ENCODE data around the gene CLASP2.

The CLASP2 gene

GRCh38 chr3:33525232-33525631 lies 192.8 kb downstream of the CLASP2 start:
- ATAC-seq (ENCODE audit: low read depth) (no peak), DNase-seq (ENCODE audit: low spot score in 2 of 2) (no peak)
- H3K4me3 Mint-ChIP-seq = no peak overlapping the region
- no peak overlapping the region for H3K27ac Mint-ChIP-seq
- H3K36me3 Mint-ChIP-seq = peaks cover 64% of the 10 kb centered on the region
- peaks cover 19% of the 10 kb centered on the region for H3K9me3 Mint-ChIP-seq
- H3K4me1 Mint-ChIP-seq = no peaks in the 10 kb centered on the region
- no peaks in the 10 kb centered on the region for H3K27me3 Mint-ChIP-seq

- ATAC-seq (ENCODE audit: low read depth) (no peak), DNase-seq (ENCODE audit: low spot score in 2 of 2) (no peak)
- Mint-ChIP-seq H3K4me3 (no peak overlapping the region), H3K27me3 (no peaks in the 10 kb centered on the region), H3K4me1 (no peaks in the 10 kb centered on the region), H3K9me3 (peaks cover 12% of the 10 kb centered on the region), H3K27ac (no peak overlapping the region), H3K36me3 (peaks cover 53% of the 10 kb centered on the region)
These were observed 194.9 kb downstream of the CLASP2 start for GRCh38 chr3:33523093-33523667.

- no peaks in the 10 kb centered on the region for H3K4me1 Mint-ChIP-seq
- no peak overlapping the region for H3K4me3 Mint-ChIP-seq
- no peaks in the 10 kb centered on the region for H3K27me3 Mint-ChIP-seq
- ATAC-seq (ENCODE audit: low read depth) (no peak), DNase-seq (ENCODE audit: low spot score in 2 of 2) (no peak)
- H3K27ac Mint-ChIP-seq = no peak overlapping the region
- H3K9me3 Mint-ChIP-seq = peaks cover 8% of the 10 kb centered on the region
- peaks cover 51% of the 10 kb centered on the region for H3K36me3 Mint-ChIP-seq
These were observed 196.3 kb downstream of the CLASP2 start for GRCh38 chr3:33521736-33522135.

- ATAC-seq (ENCODE audit: low read depth) (no peak), DNase-seq (ENCODE audit: low spot score in 2 of 2) (no peak)
- no peaks in the 10 kb centered on the region for H3K9me3 Mint-ChIP-seq
- H3K27ac Mint-ChIP-seq = no peak overlapping the region
- H3K4me1 Mint-ChIP-seq = no peaks in the 10 kb centered on the region
- peaks cover 33% of the 10 kb centered on the region for H3K36me3 Mint-ChIP-seq
- H3K4me3 Mint-ChIP-seq = no peak overlapping the region
- H3K27me3 Mint-ChIP-seq = no peaks in the 10 kb centered on the region
These were observed 204.7 kb downstream of the CLASP2 start for GRCh38 chr3:33513262-33513863.

- Mint-ChIP-seq H3K27ac (no peak overlapping the region), H3K9me3 (no peaks in the 10 kb centered on the region), H3K27me3 (no peaks in the 10 kb centered on the region), H3K4me3 (no peak overlapping the region), H3K4me1 (no peaks in the 10 kb centered on the region), H3K36me3 (peaks cover 41% of the 10 kb centered on the region)
- DNase-seq (ENCODE audit: low spot score in 2 of 2) (no peak), ATAC-seq (ENCODE audit: low read depth) (no peak)
These were observed 213.0 kb downstream of the CLASP2 start for GRCh38 chr3:33505027-33505426.

- no peak for DNase-seq (ENCODE audit: low spot score in 2 of 2)
- Mint-ChIP-seq H3K4me3 (no peak overlapping the region), H3K9me3 (peaks cover 1% of the 10 kb centered on the region), H3K36me3 (peaks cover 18% of the 10 kb centered on the region), H3K4me1 (peaks cover 2% of the 10 kb centered on the region), H3K27ac (no peak overlapping the region), H3K27me3 (no peaks in the 10 kb centered on the region)
- no peak for ATAC-seq (ENCODE audit: low read depth)
These were observed 221.6 kb downstream of the CLASP2 start for GRCh38 chr3:33496449-33496848.

- ATAC-seq (ENCODE audit: low read depth) (no peak), DNase-seq (ENCODE audit: low spot score in 2 of 2) (no peak)
- Mint-ChIP-seq H3K4me3 (no peak overlapping the region), H3K27me3 (no peaks in the 10 kb centered on the region), H3K27ac (no peak overlapping the region), H3K9me3 (peaks cover 2% of the 10 kb centered on the region), H3K36me3 (peaks cover 6% of the 10 kb centered on the region), H3K4me1 (peaks cover 9% of the 10 kb centered on the region)
These were observed 226.3 kb downstream of the CLASP2 start for GRCh38 chr3:33491721-33492120.

GRCh38 chr3:33490641-33491241 lies 227.3 kb downstream of the CLASP2 start:
- DNase-seq (ENCODE audit: low spot score in 2 of 2) (no peak), ATAC-seq (ENCODE audit: low read depth) (no peak)
- no peaks in the 10 kb centered on the region for H3K27me3 Mint-ChIP-seq
- H3K27ac Mint-ChIP-seq = peak overlapping the region; percentile 39
- peak overlapping the region; percentile 3 for H3K4me3 Mint-ChIP-seq
- H3K36me3 Mint-ChIP-seq = peaks cover 8% of the 10 kb centered on the region
- H3K9me3 Mint-ChIP-seq = peaks cover 3% of the 10 kb centered on the region
- peaks cover 9% of the 10 kb centered on the region for H3K4me1 Mint-ChIP-seq

- H3K36me3 Mint-ChIP-seq = peaks cover 12% of the 10 kb centered on the region
- DNase-seq (ENCODE audit: low spot score in 2 of 2) (no peak), ATAC-seq (ENCODE audit: low read depth) (no peak)
- H3K27me3 Mint-ChIP-seq = no peaks in the 10 kb centered on the region
- no peak overlapping the region for H3K4me3 Mint-ChIP-seq
- no peak overlapping the region for H3K27ac Mint-ChIP-seq
- H3K4me1 Mint-ChIP-seq = peaks cover 9% of the 10 kb centered on the region
- peaks cover 3% of the 10 kb centered on the region for H3K9me3 Mint-ChIP-seq
These were observed 229.4 kb downstream of the CLASP2 start for GRCh38 chr3:33488683-33489082.

GRCh38 chr3:33488246-33488645 lies 229.8 kb downstream of the CLASP2 start:
- DNase-seq (ENCODE audit: low spot score in 2 of 2) (no peak), ATAC-seq (ENCODE audit: low read depth) (no peak)
- Mint-ChIP-seq H3K27me3 (no peaks in the 10 kb centered on the region), H3K36me3 (peaks cover 12% of the 10 kb centered on the region), H3K4me1 (peaks cover 9% of the 10 kb centered on the region), H3K27ac (no peak overlapping the region), H3K9me3 (peaks cover 3% of the 10 kb centered on the region), H3K4me3 (no peak overlapping the region)

GRCh38 chr3:33482111-33482521 lies 235.9 kb downstream of the CLASP2 start:
- H3K9me3 Mint-ChIP-seq = peaks cover 6% of the 10 kb centered on the region
- H3K4me3 Mint-ChIP-seq = no peak overlapping the region
- no peaks in the 10 kb centered on the region for H3K27me3 Mint-ChIP-seq
- H3K4me1 Mint-ChIP-seq = no peaks in the 10 kb centered on the region
- H3K36me3 Mint-ChIP-seq = peaks cover 10% of the 10 kb centered on the region
- no peak for ATAC-seq (ENCODE audit: low read depth)
- DNase-seq (ENCODE audit: low spot score in 2 of 2) = no peak
- no peak overlapping the region for H3K27ac Mint-ChIP-seq

GRCh38 chr3:33474896-33475295 lies 243.2 kb downstream of the CLASP2 start:
- H3K27me3 Mint-ChIP-seq = no peaks in the 10 kb centered on the region
- ATAC-seq (ENCODE audit: low read depth) = no peak
- peaks cover 2% of the 10 kb centered on the region for H3K36me3 Mint-ChIP-seq

GRCh38 chr3:33473813-33474212 lies 244.2 kb downstream of the CLASP2 start:
- H3K4me3 Mint-ChIP-seq = no peak overlapping the region
- H3K27me3 Mint-ChIP-seq = no peaks in the 10 kb centered on the region
- peaks cover 2% of the 10 kb centered on the region for H3K36me3 Mint-ChIP-seq
- no peak overlapping the region for H3K27ac Mint-ChIP-seq
- ATAC-seq (ENCODE audit: low read depth) = no peak
- no peak for DNase-seq (ENCODE audit: low spot score in 2 of 2)
- no peaks in the 10 kb centered on the region for H3K4me1 Mint-ChIP-seq
- H3K9me3 Mint-ChIP-seq = no peaks in the 10 kb centered on the region

More at GRCh38 chr3:33474896-33475295, 243.2 kb downstream of the CLASP2 start:
- Mint-ChIP-seq H3K4me3 (no peak overlapping the region), H3K27ac (no peak overlapping the region), H3K4me1 (no peaks in the 10 kb centered on the region), H3K9me3 (no peaks in the 10 kb centered on the region)
- DNase-seq (ENCODE audit: low spot score in 2 of 2) = no peak

- DNase-seq (ENCODE audit: low spot score in 2 of 2) = no peak
- no peak for ATAC-seq (ENCODE audit: low read depth)
- Mint-ChIP-seq H3K36me3 (peaks cover 25% of the 10 kb centered on the region), H3K4me1 (no peaks in the 10 kb centered on the region), H3K27me3 (no peaks in the 10 kb centered on the region), H3K27ac (no peak overlapping the region), H3K4me3 (no peak overlapping the region), H3K9me3 (peaks cover 1% of the 10 kb centered on the region)
These were observed 250.3 kb downstream of the CLASP2 start for GRCh38 chr3:33467786-33468185.

GRCh38 chr3:33461097-33461496 lies 257.0 kb downstream of the CLASP2 start:
- ATAC-seq (ENCODE audit: low read depth) (no peak), DNase-seq (ENCODE audit: low spot score in 2 of 2) (no peak)
- peaks cover 27% of the 10 kb centered on the region for H3K36me3 Mint-ChIP-seq
- no peak overlapping the region for H3K27ac Mint-ChIP-seq
- H3K9me3 Mint-ChIP-seq = peaks cover 7% of the 10 kb centered on the region
- H3K4me3 Mint-ChIP-seq = no peak overlapping the region
- no peaks in the 10 kb centered on the region for H3K4me1 Mint-ChIP-seq
- H3K27me3 Mint-ChIP-seq = no peaks in the 10 kb centered on the region

Measured in memory B cell (primary cell).